Transverse colon (tissue), 4 donors: Measurements from ENCODE around the gene INPP5E. TPM values are rescaled to one million over a fixed set of nuclear protein-coding genes. Genes with fewer than 3 reads are reported as not detected.

Source experiments
- DNase-seq: peaks from one replicate; pipeline ENCODE4 v3.0.0-alpha.2; 2019
- H3K27ac ChIP-seq, 4 donors: fragments of 200-600 bp; sonication (generic); 2 replicates each; pipeline ENCODE4 v1.5.1; 2016 to 2018; ENCODE audit warnings: inconsistent platforms in 4 of 4
- H3K27me3 ChIP-seq: fragments of 200-600 bp; sonication (generic); 2 replicates; pipeline ENCODE4 v1.5.1; 2017; ENCODE audit warnings: inconsistent platforms
- H3K36me3 ChIP-seq, 4 donors: fragments of 200-600 bp; sonication (generic); 2 replicates each; pipeline ENCODE4 v1.5.1; 2017 to 2019; ENCODE audit warnings: inconsistent platforms in 4 of 4
- H3K4me1 ChIP-seq, 4 donors: fragments of 200-600 bp; sonication (generic); 2 replicates each; pipeline ENCODE4 v1.5.1; 2017 to 2020; ENCODE audit warnings: inconsistent platforms in 4 of 4
- H3K4me3 ChIP-seq, 4 donors: fragments of 200-600 bp; sonication (generic); 1 replicate in 1 of 4; 2 replicates in 3 of 4; pipeline versions ENCODE4 v1.5.1 to v1.6.1; 2017 to 2019; ENCODE audit warnings: inconsistent platforms in 4 of 4
- H3K9me3 ChIP-seq, 2 donors: fragments of 200-600 bp; sonication (generic); 2 replicates each; pipeline ENCODE4 v1.5.1; 2017 to 2019; ENCODE audit warnings: inconsistent platforms in 2 of 2
- EP300 ChIP-seq: sonication (generic); formaldehyde crosslinking; IDR thresholded peaks from one replicate; pipeline ENCODE4 v1.6.1; 2017; ENCODE audit warnings: antibody characterized with exemption, low read depth
- POLR2A ChIP-seq: fragments of 450-650 bp; IDR thresholded peaks from one replicate; pipeline ENCODE4 v1.6.1; 2016; ENCODE audit warnings: antibody characterized with exemption, mild to moderate bottlenecking, moderate library complexity
- POLR2AphosphoS5 ChIP-seq, 3 donors: sonication (generic); formaldehyde crosslinking; IDR thresholded peaks; one replicate each; pipeline ENCODE4 v1.6.1; 2016; ENCODE audit warnings: antibody characterized with exemption in 3 of 3
- WGBS, 2 donors: methylation state at CpG; one replicate each; pipeline ENCODE4 v1.1.5; 2018; ENCODE audit warnings: low coverage in 1 of 2; 5-methylcytosine and 5-hydroxymethylcytosine counted together
- in situ Hi-C, 4 donors: fragments of 200-750 bp; cut with MboI; loops; one replicate each; pipeline versions ENCODE4 v1.15.0 to v1.15.1; 2017; ENCODE audit warnings: low sequenced_read_pairs in 3 of 4, low pct_ligation_motif_present in 1 of 4, low pct_unique_long_range_greater_than_20kb in 1 of 4
- intact Hi-C: fragments of 100-400 bp; cut with DNase I; formaldehyde crosslinking; loops from one replicate; pipeline ENCODE4 v1.15.1; 2023; ENCODE audit warnings: low total_unique reads
- total RNA-seq, 4 donors: library from RNA; depleted of rRNA; stranded (reverse); fragments of >200 nt; gene quantifications; one replicate each; pipeline ENCODE4 v1.1.0, GENCODE V29; 2016
- TF ChIP-seq, protein P1 (sequence below), 5 experiments: fragments of 200-600 bp in 3 of 5; fragments of 450-650 bp in 2 of 5; sonication (generic) in 3 of 5; IDR thresholded peaks; 1 replicate in 2 of 5; 2 replicates in 3 of 5; pipeline ENCODE4 v1.5.1; 2016 to 2017; ENCODE audit warnings: antibody characterized with exemption in 5 of 5, inconsistent platforms in 3 of 5, mild to moderate bottlenecking in 2 of 5, moderate library complexity in 1 of 5

INPP5E gene
- total RNA-seq, 4 donors from 2014 or later: 12.5 to 57.5 (median 18.3) TPM

GRCh38 chr9:136455043-136456002, 15.7 kb upstream of the INPP5E start:
- Histone ChIP-seq H3K4me1 (no peaks in the 10 kb centered on the region), H3K36me3 (peaks cover 0 to 85% (median 40%) of the 10 kb centered on the region in 4 donors), H3K27ac (no peak overlapping the region), H3K4me3 (no peak overlapping the region), H3K9me3 (no peaks in the 10 kb centered on the region), H3K27me3 (no peaks in the 10 kb centered on the region)
- intact Hi-C loops (no loop called here), in situ Hi-C loops (no loop called here)
- WGBS, 2 donors: 91 to 95% methylated on average over 8 to 43 of the region's 43 CpGs
- DNase-seq: no peak
- no peak for TF ChIP-seq POLR2AphosphoS5 (IDR thresholded peaks at IDR 0.05)
- TF ChIP-seq POLR2A: no peak
- TF ChIP-seq EP300: no peak
- TF ChIP-seq, protein P1, sequence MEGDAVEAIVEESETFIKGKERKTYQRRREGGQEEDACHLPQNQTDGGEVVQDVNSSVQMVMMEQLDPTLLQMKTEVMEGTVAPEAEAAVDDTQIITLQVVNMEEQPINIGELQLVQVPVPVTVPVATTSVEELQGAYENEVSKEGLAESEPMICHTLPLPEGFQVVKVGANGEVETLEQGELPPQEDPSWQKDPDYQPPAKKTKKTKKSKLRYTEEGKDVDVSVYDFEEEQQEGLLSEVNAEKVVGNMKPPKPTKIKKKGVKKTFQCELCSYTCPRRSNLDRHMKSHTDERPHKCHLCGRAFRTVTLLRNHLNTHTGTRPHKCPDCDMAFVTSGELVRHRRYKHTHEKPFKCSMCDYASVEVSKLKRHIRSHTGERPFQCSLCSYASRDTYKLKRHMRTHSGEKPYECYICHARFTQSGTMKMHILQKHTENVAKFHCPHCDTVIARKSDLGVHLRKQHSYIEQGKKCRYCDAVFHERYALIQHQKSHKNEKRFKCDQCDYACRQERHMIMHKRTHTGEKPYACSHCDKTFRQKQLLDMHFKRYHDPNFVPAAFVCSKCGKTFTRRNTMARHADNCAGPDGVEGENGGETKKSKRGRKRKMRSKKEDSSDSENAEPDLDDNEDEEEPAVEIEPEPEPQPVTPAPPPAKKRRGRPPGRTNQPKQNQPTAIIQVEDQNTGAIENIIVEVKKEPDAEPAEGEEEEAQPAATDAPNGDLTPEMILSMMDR (IDR thresholded peaks at IDR 0.05): no peak

- TF ChIP-seq EP300: no peak
- TF ChIP-seq POLR2AphosphoS5 (IDR thresholded peaks at IDR 0.05): no peak
- TF ChIP-seq, protein P1 (IDR thresholded peaks at IDR 0.05): no peak
- TF ChIP-seq POLR2A: no peak
- no peak for DNase-seq
- no peaks in the 10 kb centered on the region for H3K9me3 ChIP-seq
- no peaks in the 10 kb centered on the region for H3K27me3 ChIP-seq
- 91 to 100% methylated on average over 1 to 25 of the region's 25 CpGs for WGBS, 2 donors
- intact Hi-C loops (no loop called here), in situ Hi-C loops (no loop called here)
- peaks cover 0 to 84% (median 41%) of the 10 kb centered on the region in 4 donors for H3K36me3 ChIP-seq
- no peaks in the 10 kb centered on the region for H3K4me1 ChIP-seq
- no peak overlapping the region for H3K4me3 ChIP-seq
- no peak overlapping the region for H3K27ac ChIP-seq
These were observed 14.6 kb upstream of the INPP5E start for GRCh38 chr9:136454026-136454796.

GRCh38 chr9:136453326-136453725, 13.7 kb upstream of the INPP5E start:
- WGBS, 2 donors: 93 to 95% methylated on average over 4 to 11 of the region's 11 CpGs
- intact Hi-C loops: no loop called here
- in situ Hi-C loops: no loop called here
- Histone ChIP-seq H3K9me3 (no peaks in the 10 kb centered on the region), H3K4me1 (no peaks in the 10 kb centered on the region), H3K27ac (no peak overlapping the region), H3K27me3 (no peaks in the 10 kb centered on the region), H3K4me3 (no peak overlapping the region), H3K36me3 (peaks cover 0 to 84% (median 40%) of the 10 kb centered on the region in 4 donors)
- no peak for TF ChIP-seq POLR2A
- no peak for TF ChIP-seq EP300
- TF ChIP-seq, protein P1 (IDR thresholded peaks at IDR 0.05): no peak
- no peak for TF ChIP-seq POLR2AphosphoS5 (IDR thresholded peaks at IDR 0.05)
- DNase-seq: no peak

GRCh38 chr9:136451221-136451877, 11.7 kb upstream of the INPP5E start:
- no peaks in the 10 kb centered on the region for H3K27me3 ChIP-seq
- in situ Hi-C loops (no loop called here), intact Hi-C loops (no loop called here)
- TF ChIP-seq, protein P1 (IDR thresholded peaks at IDR 0.05): no peak
- TF ChIP-seq POLR2AphosphoS5 (IDR thresholded peaks at IDR 0.05) (no peak), EP300 (no peak)
- H3K36me3 ChIP-seq: peaks cover 0 to 85% (median 40%) of the 10 kb centered on the region in 4 donors
- WGBS, 2 donors: 87 to 92% methylated on average over 8 to 26 of the region's 26 CpGs
- no peak overlapping the region for H3K4me3 ChIP-seq
- H3K9me3 ChIP-seq: no peaks in the 10 kb centered on the region
- H3K4me1 ChIP-seq: no peaks in the 10 kb centered on the region
- DNase-seq: no peak
- no peak overlapping the region for H3K27ac ChIP-seq
